HepG2 (cell line): ENCODE measurements around the gene TENT4B. TPM values are rescaled to one million over a fixed set of nuclear protein-coding genes. Genes with fewer than 3 reads are reported as not detected.

Source experiments
- ATAC-seq: fragments of 200-7000 bp; cut with Tn5 transposase; 3 replicates; pipeline ENCODE4 v1.9.1; 2020; ENCODE audit warnings: mild to moderate bottlenecking, moderate library complexity
- BruUV-seq: library from RNA; stranded (reverse); fragments of 400-500 nt; replicated peaks from 2 replicates; lab custom pipeline; 2021; lab: Mats Ljungman, UMichigan
- CTCF ChIA-PET: fragments of 300-600 bp; formaldehyde crosslinking; extraction: SDS; loops from one replicate; lab custom pipeline; 2021; ENCODE audit warnings: low total read pairs, inconsistent platforms, low intra/inter-chr PET ratio; lab: Yijun Ruan, JAX
- POLR2A ChIA-PET: fragments of 350-600 bp; sonication (Branson Sonifier 250); formaldehyde crosslinking; loops from one replicate; lab custom pipeline; 2020; ENCODE audit warnings: antibody characterized with exemption, inconsistent platforms; lab: Yijun Ruan, JAX
- DNase-seq: peaks from one replicate; pipeline ENCODE4 v3.0.0-alpha.2; 2015; ENCODE audit warnings: low spot score
- FAIRE-seq: peaks from 3 replicates; lab custom pipeline; 2011; peaks lifted over from hg19 to GRCh38; lab: Jason Lieb, UNC
- H2AFZ ChIP-seq: one replicate; pipeline ENCODE4 v1.6.1; 2011; ENCODE audit warnings: low read length, inconsistent platforms
- H3K27ac ChIP-seq: fragments of 300-600 bp; 3 replicates; pipeline ENCODE4 v1.8.0; 2011; ENCODE audit warnings: mixed run types, mild to moderate bottlenecking, mixed read lengths, low read length, inconsistent platforms; ENCODE audit not compliant: insufficient read depth; ENCODE audit errors: extremely low read length
- H3K27me3 ChIP-seq, 2 experiments: fragments of 200-600 bp in 1 of 2; 2 replicates in 1 of 2; 3 replicates in 1 of 2; pipeline versions ENCODE4 v1.6.0 to v1.8.0; 2011; ENCODE audit warnings: low read length in 2 of 2, mild to moderate bottlenecking in 2 of 2, moderate library complexity in 2 of 2, inconsistent platforms in 1 of 2; ENCODE audit not compliant: insufficient read depth in 2 of 2, control insufficient read depth in 1 of 2
- H3K36me3 ChIP-seq, 2 experiments: fragments of 200-600 bp in 1 of 2; replicated peaks in 1 of 2; 2 replicates in 1 of 2; 3 replicates in 1 of 2; pipeline versions ENCODE4 v1.5.1 to v1.8.0; 2011; ENCODE audit warnings: low read length in 2 of 2, inconsistent platforms in 1 of 2; ENCODE audit not compliant: insufficient read depth in 2 of 2, control insufficient read depth in 1 of 2
- H3K4me1 ChIP-seq: 2 replicates; pipeline ENCODE4 v1.5.1; 2012; ENCODE audit warnings: low read length, inconsistent platforms; ENCODE audit not compliant: insufficient read depth
- H3K4me2 ChIP-seq: 2 replicates; pipeline ENCODE4 v1.6.0; 2011; ENCODE audit warnings: low read depth, low read length, inconsistent platforms
- H3K4me3 ChIP-seq, 3 experiments: fragments of 200-600 bp in 1 of 3; sonication (generic), shearing (Covaris generic) in 1 of 3; replicated peaks in 1 of 3; 2 replicates each; pipeline ENCODE4 v1.5.1; 2011 to 2016; ENCODE audit warnings: low read length in 3 of 3, inconsistent platforms in 2 of 3, low read depth in 2 of 3, mild to moderate bottlenecking in 2 of 3, control low read depth in 1 of 3, mixed read lengths in 1 of 3; ENCODE audit not compliant: insufficient read depth in 1 of 3
- H3K79me2 ChIP-seq: one replicate; pipeline ENCODE4 v1.6.1; 2011; ENCODE audit warnings: low read length, inconsistent platforms; ENCODE audit not compliant: insufficient read depth
- H3K9ac ChIP-seq: 2 replicates; pipeline ENCODE4 v1.6.0; 2011; ENCODE audit warnings: mild to moderate bottlenecking, low read depth, low read length, inconsistent platforms; ENCODE audit not compliant: insufficient read depth
- H3K9me3 ChIP-seq: 2 replicates; pipeline ENCODE4 v1.5.1; 2012; ENCODE audit warnings: mild to moderate bottlenecking, low read length
- H4K20me1 ChIP-seq: 2 replicates; pipeline ENCODE4 v1.6.0; 2011; ENCODE audit warnings: inconsistent platforms, mild to moderate bottlenecking, low read length, moderate library complexity; ENCODE audit not compliant: insufficient read depth
- GLI4 ChIP-seq: sonication (generic); formaldehyde crosslinking; IDR thresholded peaks from 2 replicates; pipeline ENCODE4 v1.5.1; 2020; ENCODE audit warnings: missing genetic modification reagents, mild to moderate bottlenecking, moderate library complexity, borderline replicate concordance
- SATB2 ChIP-seq: sonication (generic); formaldehyde crosslinking; IDR thresholded peaks from 2 replicates; pipeline ENCODE4 v1.5.0; 2020; ENCODE audit warnings: missing genetic modification reagents
- ZNF720 ChIP-seq: sonication (generic); formaldehyde crosslinking; IDR thresholded peaks from 2 replicates; pipeline ENCODE4 v1.4.0; 2020; ENCODE audit warnings: missing genetic modification reagents
- WGBS: methylation state at CpG from one replicate; pipeline ENCODE4 v1.1.6; 2017; ENCODE audit warnings: low lambda C conversion rate; 5-methylcytosine and 5-hydroxymethylcytosine counted together
- in situ Hi-C: cut with HindIII; loops from 2 replicates; pipeline ENCODE4 v1.10.0; 2017; ENCODE audit warnings: low pct_unique_long_range_greater_than_20kb; ENCODE audit not compliant: extremely low pct_ligation_motif_present
- intact Hi-C: fragments of 100-400 bp; cut with micrococcal nuclease; formaldehyde crosslinking; loops from one replicate; pipeline ENCODE4 v1.10.0; 2022; ENCODE audit not compliant: unreplicated experiment
- polyA plus RNA-seq, 8 experiments: library from polyadenylated mRNA; depleted of rRNA in 3 of 8; stranded (reverse) in 7 of 8; unstranded in 1 of 8; fragments of >200 nt; fragmentation: Illumina TruSeq in 4 of 8; extraction: Trizol in 4 of 8; gene quantifications; 2 replicates each; pipeline versions ENCODE4 v1.2.1 to v1.2.3, GENCODE V29; 2011 to 2016; ENCODE audit warnings: low read depth in 4 of 8, missing spikeins in 1 of 8, mixed read lengths in 1 of 8; ENCODE audit not compliant: insufficient read depth in 1 of 8
- total RNA-seq, 5 experiments: library from RNA; depleted of rRNA; stranded (reverse); fragments of >200 nt; fragmentation: Illumina TruSeq; extraction: Trizol; gene quantifications; 2 replicates each; pipeline ENCODE4 v1.2.3, GENCODE V29; 2016; ENCODE audit warnings: low read depth in 1 of 5
- TF ChIP-seq, protein P1 (sequence below), 2 experiments: sonication (generic) in 1 of 2; formaldehyde crosslinking in 1 of 2; IDR thresholded peaks; 2 replicates each; pipeline versions ENCODE4 v1.4.0 to v1.6.1; 2018 to 2020; ENCODE audit warnings: missing genetic modification reagents in 2 of 2, borderline replicate concordance in 1 of 2, low read depth in 1 of 2, mild to moderate bottlenecking in 1 of 2, missing biosample characterization in 1 of 2
- TF ChIP-seq, protein P2 (sequence below): sonication (generic); formaldehyde crosslinking; IDR thresholded peaks from 2 replicates; pipeline ENCODE4 v1.9.0; 2021; ENCODE audit warnings: mild to moderate bottlenecking, missing genetic modification reagents
- TF ChIP-seq, protein P3 (sequence below): IDR thresholded peaks from 2 replicates; pipeline ENCODE4 v1.6.1; 2018; ENCODE audit warnings: missing genetic modification reagents, mild to moderate bottlenecking, missing compliant biosample characterization

TENT4B gene
- total and polyA plus RNA-seq, 2 of the 13 experiments (the other 11 are each of a cell fraction or from before 2014, with no cell fraction given), result 15.0 to 32.8 TPM

- ATAC-seq, result no peak
- no peaks in the 10 kb centered on the region for H4K20me1 ChIP-seq
- no peaks in the 10 kb centered on the region for H3K4me1 ChIP-seq
- 0% methylated on average over 1 of the region's 1 CpG for WGBS
- TF ChIP-seq SATB2 (CRISPR knock-in tag), result no peak
- TF ChIP-seq, protein P1, sequence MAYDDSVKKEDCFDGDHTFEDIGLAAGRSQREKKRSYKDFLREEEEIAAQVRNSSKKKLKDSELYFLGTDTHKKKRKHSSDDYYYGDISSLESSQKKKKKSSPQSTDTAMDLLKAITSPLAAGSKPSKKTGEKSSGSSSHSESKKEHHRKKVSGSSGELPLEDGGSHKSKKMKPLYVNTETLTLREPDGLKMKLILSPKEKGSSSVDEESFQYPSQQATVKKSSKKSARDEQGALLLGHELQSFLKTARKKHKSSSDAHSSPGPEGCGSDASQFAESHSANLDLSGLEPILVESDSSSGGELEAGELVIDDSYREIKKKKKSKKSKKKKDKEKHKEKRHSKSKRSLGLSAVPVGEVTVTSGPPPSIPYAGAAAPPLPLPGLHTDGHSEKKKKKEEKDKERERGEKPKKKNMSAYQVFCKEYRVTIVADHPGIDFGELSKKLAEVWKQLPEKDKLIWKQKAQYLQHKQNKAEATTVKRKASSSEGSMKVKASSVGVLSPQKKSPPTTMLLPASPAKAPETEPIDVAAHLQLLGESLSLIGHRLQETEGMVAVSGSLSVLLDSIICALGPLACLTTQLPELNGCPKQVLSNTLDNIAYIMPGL (CRISPR knock-in tag; IDR thresholded peaks at IDR 0.05; ENCODE audit: borderline replicate concordance in 1 of 2, low read depth in 1 of 2), result no peak
- H3K4me2 ChIP-seq, result no peak overlapping the region
- no peaks in the 10 kb centered on the region for H3K9me3 ChIP-seq
- H3K9ac ChIP-seq, result no peak overlapping the region
- H3K27ac ChIP-seq, result no peak overlapping the region
- H2AFZ ChIP-seq, result no peak overlapping the region
- in situ Hi-C loops, result no loop called here
- FAIRE-seq, result no peak
- intact Hi-C loops, result loop anchor here (5.0 to 10.0 kb wide), 2 partner anchors 73 to 215 kb away; no protein-coding TSS in a partner anchor
- CTCF ChIA-PET, result no interaction called here
- H3K27me3 ChIP-seq, result peaks cover 1 to 10% of the 10 kb centered on the region in 2 experiments; a peak in 3 of 5 replicates
- POLR2A ChIA-PET, result no interaction called here
- H3K4me3 ChIP-seq, result no peak overlapping the region
- H3K36me3 ChIP-seq, result no peaks in the 10 kb centered on the region
- no TSS peak for BruUV-seq
- H3K79me2 ChIP-seq, result no peaks in the 10 kb centered on the region
- no peak for DNase-seq
Observed at GRCh38 chr16:50139580-50139979, 13.5 kb upstream of the TENT4B start.

- no peaks in the 10 kb centered on the region for H3K79me2 ChIP-seq
- ChIA-PET CTCF (no interaction called here), POLR2A (no interaction called here)
- H3K9me3 ChIP-seq, result no peaks in the 10 kb centered on the region
- intact Hi-C loops, result no loop called here
- no peak overlapping the region for H3K9ac ChIP-seq
- H3K27ac ChIP-seq, result no peak overlapping the region
- no TSS peak for BruUV-seq
- H4K20me1 ChIP-seq, result no peaks in the 10 kb centered on the region
- WGBS, result 36% methylated on average over 2 of the region's 2 CpGs
- FAIRE-seq (no peak), ATAC-seq (no peak), DNase-seq (no peak)
- H3K4me2 ChIP-seq, result no peak overlapping the region
- H3K4me1 ChIP-seq, result peaks cover 24% of the 10 kb centered on the region
- H3K27me3 ChIP-seq, result peaks cover 0 to 14% of the 10 kb centered on the region in 2 experiments; a peak in 2 of 5 replicates
- H3K36me3 ChIP-seq, result no peaks in the 10 kb centered on the region
- no peak overlapping the region for H2AFZ ChIP-seq
- in situ Hi-C loops, result no loop called here
- no peak overlapping the region for H3K4me3 ChIP-seq
- TF ChIP-seq ZNF720 (CRISPR knock-in tag) (no peak), GLI4 (no peak)
- TF ChIP-seq, protein P2, sequence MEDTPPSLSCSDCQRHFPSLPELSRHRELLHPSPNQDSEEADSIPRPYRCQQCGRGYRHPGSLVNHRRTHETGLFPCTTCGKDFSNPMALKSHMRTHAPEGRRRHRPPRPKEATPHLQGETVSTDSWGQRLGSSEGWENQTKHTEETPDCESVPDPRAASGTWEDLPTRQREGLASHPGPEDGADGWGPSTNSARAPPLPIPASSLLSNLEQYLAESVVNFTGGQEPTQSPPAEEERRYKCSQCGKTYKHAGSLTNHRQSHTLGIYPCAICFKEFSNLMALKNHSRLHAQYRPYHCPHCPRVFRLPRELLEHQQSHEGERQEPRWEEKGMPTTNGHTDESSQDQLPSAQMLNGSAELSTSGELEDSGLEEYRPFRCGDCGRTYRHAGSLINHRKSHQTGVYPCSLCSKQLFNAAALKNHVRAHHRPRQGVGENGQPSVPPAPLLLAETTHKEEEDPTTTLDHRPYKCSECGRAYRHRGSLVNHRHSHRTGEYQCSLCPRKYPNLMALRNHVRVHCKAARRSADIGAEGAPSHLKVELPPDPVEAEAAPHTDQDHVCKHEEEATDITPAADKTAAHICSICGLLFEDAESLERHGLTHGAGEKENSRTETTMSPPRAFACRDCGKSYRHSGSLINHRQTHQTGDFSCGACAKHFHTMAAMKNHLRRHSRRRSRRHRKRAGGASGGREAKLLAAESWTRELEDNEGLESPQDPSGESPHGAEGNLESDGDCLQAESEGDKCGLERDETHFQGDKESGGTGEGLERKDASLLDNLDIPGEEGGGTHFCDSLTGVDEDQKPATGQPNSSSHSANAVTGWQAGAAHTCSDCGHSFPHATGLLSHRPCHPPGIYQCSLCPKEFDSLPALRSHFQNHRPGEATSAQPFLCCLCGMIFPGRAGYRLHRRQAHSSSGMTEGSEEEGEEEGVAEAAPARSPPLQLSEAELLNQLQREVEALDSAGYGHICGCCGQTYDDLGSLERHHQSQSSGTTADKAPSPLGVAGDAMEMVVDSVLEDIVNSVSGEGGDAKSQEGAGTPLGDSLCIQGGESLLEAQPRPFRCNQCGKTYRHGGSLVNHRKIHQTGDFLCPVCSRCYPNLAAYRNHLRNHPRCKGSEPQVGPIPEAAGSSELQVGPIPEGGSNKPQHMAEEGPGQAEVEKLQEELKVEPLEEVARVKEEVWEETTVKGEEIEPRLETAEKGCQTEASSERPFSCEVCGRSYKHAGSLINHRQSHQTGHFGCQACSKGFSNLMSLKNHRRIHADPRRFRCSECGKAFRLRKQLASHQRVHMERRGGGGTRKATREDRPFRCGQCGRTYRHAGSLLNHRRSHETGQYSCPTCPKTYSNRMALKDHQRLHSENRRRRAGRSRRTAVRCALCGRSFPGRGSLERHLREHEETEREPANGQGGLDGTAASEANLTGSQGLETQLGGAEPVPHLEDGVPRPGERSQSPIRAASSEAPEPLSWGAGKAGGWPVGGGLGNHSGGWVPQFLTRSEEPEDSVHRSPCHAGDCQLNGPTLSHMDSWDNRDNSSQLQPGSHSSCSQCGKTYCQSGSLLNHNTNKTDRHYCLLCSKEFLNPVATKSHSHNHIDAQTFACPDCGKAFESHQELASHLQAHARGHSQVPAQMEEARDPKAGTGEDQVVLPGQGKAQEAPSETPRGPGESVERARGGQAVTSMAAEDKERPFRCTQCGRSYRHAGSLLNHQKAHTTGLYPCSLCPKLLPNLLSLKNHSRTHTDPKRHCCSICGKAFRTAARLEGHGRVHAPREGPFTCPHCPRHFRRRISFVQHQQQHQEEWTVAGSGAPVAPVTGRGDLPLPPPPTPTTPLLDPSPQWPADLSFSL (CRISPR knock-in tag), result no peak
- TF ChIP-seq, protein P3, sequence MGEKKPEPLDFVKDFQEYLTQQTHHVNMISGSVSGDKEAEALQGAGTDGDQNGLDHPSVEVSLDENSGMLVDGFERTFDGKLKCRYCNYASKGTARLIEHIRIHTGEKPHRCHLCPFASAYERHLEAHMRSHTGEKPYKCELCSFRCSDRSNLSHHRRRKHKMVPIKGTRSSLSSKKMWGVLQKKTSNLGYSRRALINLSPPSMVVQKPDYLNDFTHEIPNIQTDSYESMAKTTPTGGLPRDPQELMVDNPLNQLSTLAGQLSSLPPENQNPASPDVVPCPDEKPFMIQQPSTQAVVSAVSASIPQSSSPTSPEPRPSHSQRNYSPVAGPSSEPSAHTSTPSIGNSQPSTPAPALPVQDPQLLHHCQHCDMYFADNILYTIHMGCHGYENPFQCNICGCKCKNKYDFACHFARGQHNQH (CRISPR knock-in tag), result no peak
Observed at GRCh38 chr16:50144211-50144610, 8.9 kb upstream of the TENT4B start.
